Liver (tissue), 9 donors: ENCODE data around the gene CRYZ. TPM values are rescaled to one million over a fixed set of nuclear protein-coding genes. Genes with fewer than 3 reads are reported as not detected.

ENCODE experiments used
- DNase-seq: peaks from one replicate; pipeline ENCODE4 v3.0.0-alpha.2; 2017; ENCODE audit warnings: low spot score
- H3K27ac ChIP-seq, 2 donors: one replicate each; pipeline ENCODE4 v1.7.0; 2013; ENCODE audit warnings: inconsistent platforms in 2 of 2, low read length in 2 of 2, control low read depth in 1 of 2, low read depth in 1 of 2, mild to moderate bottlenecking in 1 of 2
- H3K27me3 ChIP-seq, 4 donors: one replicate each; pipeline versions ENCODE4 v1.6.1 to v1.7.0; 2013; ENCODE audit warnings: low read length in 3 of 4, inconsistent platforms in 1 of 4, mild to moderate bottlenecking in 1 of 4, moderate library complexity in 1 of 4; ENCODE audit not compliant: control insufficient read depth in 4 of 4, insufficient read depth in 4 of 4
- H3K36me3 ChIP-seq, 4 donors: one replicate each; pipeline versions ENCODE4 v1.6.1 to v1.7.0; 2013; ENCODE audit warnings: low read length in 3 of 4, mild to moderate bottlenecking in 3 of 4, low read depth in 1 of 4, moderate library complexity in 1 of 4; ENCODE audit not compliant: control insufficient read depth in 4 of 4, insufficient read depth in 3 of 4
- H3K4me1 ChIP-seq, 4 donors: one replicate each; pipeline versions ENCODE4 v1.6.1 to v1.7.0; 2013; ENCODE audit warnings: low read length in 3 of 4, mild to moderate bottlenecking in 3 of 4, moderate library complexity in 1 of 4; ENCODE audit not compliant: control insufficient read depth in 4 of 4, insufficient read depth in 4 of 4
- H3K4me3 ChIP-seq, 3 donors: one replicate each; pipeline versions ENCODE4 v1.6.1 to v1.7.0; 2013; ENCODE audit warnings: low read length in 3 of 3, control low read depth in 1 of 3, low read depth in 1 of 3, mild to moderate bottlenecking in 1 of 3
- H3K9ac ChIP-seq, 2 donors: one replicate each; pipeline ENCODE4 v1.7.0; 2013; ENCODE audit warnings: low read length in 2 of 2, mild to moderate bottlenecking in 2 of 2, moderate library complexity in 2 of 2, control low read depth in 1 of 2, low read depth in 1 of 2
- H3K9me3 ChIP-seq, 4 donors: one replicate each; pipeline versions ENCODE4 v1.6.1 to v1.7.0; 2013; ENCODE audit warnings: low read length in 3 of 4; ENCODE audit not compliant: control insufficient read depth in 4 of 4
- CTCF ChIP-seq: fragments of 150-350 bp; IDR thresholded peaks from 2 replicates; pipeline ENCODE4 v1.5.1; 2017; ENCODE audit warnings: improper control_type of control experiment, low read depth, low read length; ENCODE audit not compliant: missing input control
- EGR1 ChIP-seq, 2 donors: IDR thresholded peaks; 2 replicates each; pipeline ENCODE4 v1.6.1; 2016 to 2018; ENCODE audit warnings: antibody characterized with exemption in 2 of 2, low read depth in 2 of 2
- FOXA1 ChIP-seq: IDR thresholded peaks from 2 replicates; pipeline ENCODE4 v1.6.1; 2016; ENCODE audit warnings: antibody characterized with exemption
- FOXA2 ChIP-seq: IDR thresholded peaks from 2 replicates; pipeline ENCODE4 v1.6.1; 2016; ENCODE audit warnings: antibody characterized with exemption
- GABPA ChIP-seq, 2 donors: IDR thresholded peaks in 1 of 2; conservative IDR thresholded peaks in 1 of 2; 2 replicates each; pipeline ENCODE4 v1.6.1; 2016; ENCODE audit warnings: antibody characterized with exemption in 2 of 2, mild to moderate bottlenecking in 1 of 2, moderate library complexity in 1 of 2
- HNF4A ChIP-seq, 2 donors: conservative IDR thresholded peaks; 2 replicates each; pipeline ENCODE4 v1.6.1; 2016; ENCODE audit warnings: antibody characterized with exemption in 2 of 2, mild to moderate bottlenecking in 2 of 2
- HNF4G ChIP-seq: IDR thresholded peaks from 2 replicates; pipeline ENCODE4 v1.6.1; 2016; ENCODE audit warnings: antibody characterized with exemption
- JUND ChIP-seq, 2 donors: IDR thresholded peaks; 2 replicates each; pipeline ENCODE4 v1.6.1; 2016; ENCODE audit warnings: antibody characterized with exemption in 2 of 2
- NR2F2 ChIP-seq: IDR thresholded peaks from 2 replicates; pipeline ENCODE4 v1.6.1; 2016; ENCODE audit warnings: antibody characterized with exemption
- RAD21 ChIP-seq, 2 donors: IDR thresholded peaks; 2 replicates each; pipeline ENCODE4 v1.6.1; 2016; ENCODE audit warnings: antibody characterized with exemption in 2 of 2, mild to moderate bottlenecking in 2 of 2
- REST ChIP-seq: IDR thresholded peaks from 2 replicates; pipeline ENCODE4 v1.6.1; 2016; ENCODE audit warnings: antibody characterized with exemption, mild to moderate bottlenecking
- RXRA ChIP-seq, 2 donors: IDR thresholded peaks; 2 replicates each; pipeline ENCODE4 v1.6.1; 2017 to 2018; ENCODE audit warnings: antibody characterized with exemption in 2 of 2, mild to moderate bottlenecking in 1 of 2
- SP1 ChIP-seq: IDR thresholded peaks from 2 replicates; pipeline ENCODE4 v1.6.1; 2018; ENCODE audit warnings: antibody characterized with exemption, mild to moderate bottlenecking
- TAF1 ChIP-seq: conservative IDR thresholded peaks from 2 replicates; pipeline ENCODE4 v1.6.1; 2016; ENCODE audit warnings: antibody characterized with exemption, mild to moderate bottlenecking
- YY1 ChIP-seq: IDR thresholded peaks from 2 replicates; pipeline ENCODE4 v1.6.1; 2016; ENCODE audit warnings: antibody characterized with exemption, mild to moderate bottlenecking
- polyA plus RNA-seq, 2 donors: library from polyadenylated mRNA; stranded (reverse) in 1 of 2; unstranded in 1 of 2; fragments of 200-250 nt in 1 of 2; fragments of >200 nt in 1 of 2; fragmentation: Nextera tagmentation in 1 of 2; extraction: Ambion mirVana in 1 of 2; gene quantifications; one replicate each; pipeline versions ENCODE4 v1.2.1 to v1.2.3, GENCODE V29; 2013 to 2015
- total RNA-seq, 2 donors: library from RNA; depleted of rRNA; stranded (reverse); fragments of >200 nt; gene quantifications; one replicate each; pipeline ENCODE4 v1.2.3, GENCODE V29; 2014
- TF ChIP-seq, protein P1 (sequence below): IDR thresholded peaks from 2 replicates; pipeline ENCODE4 v1.6.1; 2016; ENCODE audit warnings: antibody characterized with exemption
- TF ChIP-seq, protein P2 (sequence below): IDR thresholded peaks from 2 replicates; pipeline ENCODE4 v1.6.1; 2016; ENCODE audit warnings: antibody characterized with exemption
- TF ChIP-seq, protein P3 (sequence below): IDR thresholded peaks from 2 replicates; pipeline ENCODE4 v1.6.1; 2016; ENCODE audit warnings: antibody characterized with exemption
- donor health status: healthy.
- donor health status: healthy.
- donor health status: healthy.
- donor health status: healthy.
- donor health status: healthy.

CRYZ gene
- total and polyA plus RNA-seq, 4 donors, result 104 to 183 (median 131) TPM

DNA sequence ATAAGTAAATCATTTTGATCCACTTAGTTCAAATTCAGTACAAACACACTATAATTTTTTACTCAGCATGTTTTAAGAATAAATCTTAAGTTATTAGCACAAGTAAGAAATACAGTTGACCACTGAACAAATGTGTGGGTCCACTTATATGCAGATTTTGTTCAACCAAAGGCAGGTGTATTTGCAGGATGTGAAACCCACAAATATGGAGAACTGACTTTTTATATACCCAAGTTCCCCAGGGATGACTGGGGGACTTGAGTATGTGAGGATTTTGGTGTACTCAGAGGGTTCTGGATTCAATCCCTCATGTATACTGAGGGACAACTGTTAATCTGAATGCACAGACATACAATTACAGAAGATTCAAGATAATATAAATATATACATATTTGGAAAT lies 33.5 kb downstream of the CRYZ start:
- Histone ChIP-seq H3K4me1 (peaks cover 0 to 2% (median under 1%) of the 10 kb centered on the region in 4 donors), H3K27ac (no peak overlapping the region)
- no peak for DNase-seq

More for the DNA sequence above, 33.5 kb downstream of the CRYZ start:
- Histone ChIP-seq H3K9ac (no peak overlapping the region), H3K4me3 (no peak overlapping the region), H3K27me3 (no peaks in the 10 kb centered on the region), H3K9me3 (no peaks in the 10 kb centered on the region), H3K36me3 (peaks cover 5 to 22% (median 21%) of the 10 kb centered on the region in 4 donors)
- TF ChIP-seq REST (no peak), SP1 (no peak), CTCF (no peak), RAD21 (IDR thresholded peaks at IDR 0.05) (no peak), YY1 (no peak), NR2F2 (no peak), FOXA1 (no peak), GABPA (IDR thresholded peaks at IDR 0.05 in 1 of 2, conservative IDR thresholded peaks at IDR 0.05 in 1 of 2) (no peak), EGR1 (IDR thresholded peaks at IDR 0.05; ENCODE audit: low read depth in 2 of 2) (no peak), RXRA (IDR thresholded peaks at IDR 0.05) (no peak), TAF1 (no peak), HNF4A (conservative IDR thresholded peaks at IDR 0.05) (no peak), HNF4G (no peak), FOXA2 (no peak), JUND (IDR thresholded peaks at IDR 0.05) (no peak)
- TF ChIP-seq, protein P1, sequence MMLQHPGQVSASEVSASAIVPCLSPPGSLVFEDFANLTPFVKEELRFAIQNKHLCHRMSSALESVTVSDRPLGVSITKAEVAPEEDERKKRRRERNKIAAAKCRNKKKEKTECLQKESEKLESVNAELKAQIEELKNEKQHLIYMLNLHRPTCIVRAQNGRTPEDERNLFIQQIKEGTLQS, result no peak
- TF ChIP-seq, protein P2, sequence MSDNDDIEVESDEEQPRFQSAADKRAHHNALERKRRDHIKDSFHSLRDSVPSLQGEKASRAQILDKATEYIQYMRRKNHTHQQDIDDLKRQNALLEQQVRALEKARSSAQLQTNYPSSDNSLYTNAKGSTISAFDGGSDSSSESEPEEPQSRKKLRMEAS, result no peak
- TF ChIP-seq, protein P3, sequence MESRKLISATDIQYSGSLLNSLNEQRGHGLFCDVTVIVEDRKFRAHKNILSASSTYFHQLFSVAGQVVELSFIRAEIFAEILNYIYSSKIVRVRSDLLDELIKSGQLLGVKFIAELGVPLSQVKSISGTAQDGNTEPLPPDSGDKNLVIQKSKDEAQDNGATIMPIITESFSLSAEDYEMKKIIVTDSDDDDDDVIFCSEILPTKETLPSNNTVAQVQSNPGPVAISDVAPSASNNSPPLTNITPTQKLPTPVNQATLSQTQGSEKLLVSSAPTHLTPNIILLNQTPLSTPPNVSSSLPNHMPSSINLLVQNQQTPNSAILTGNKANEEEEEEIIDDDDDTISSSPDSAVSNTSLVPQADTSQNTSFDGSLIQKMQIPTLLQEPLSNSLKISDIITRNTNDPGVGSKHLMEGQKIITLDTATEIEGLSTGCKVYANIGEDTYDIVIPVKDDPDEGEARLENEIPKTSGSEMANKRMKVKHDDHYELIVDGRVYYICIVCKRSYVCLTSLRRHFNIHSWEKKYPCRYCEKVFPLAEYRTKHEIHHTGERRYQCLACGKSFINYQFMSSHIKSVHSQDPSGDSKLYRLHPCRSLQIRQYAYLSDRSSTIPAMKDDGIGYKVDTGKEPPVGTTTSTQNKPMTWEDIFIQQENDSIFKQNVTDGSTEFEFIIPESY, result no peak
